ENCODE measurements around the gene ZBTB24. TPM values are rescaled to one million over a fixed set of nuclear protein-coding genes. Genes with fewer than 3 reads are reported as not detected.
A peak's percentile ranks its signal among the peaks of the same experiment; 100 is the strongest.

The ZBTB24 gene
- total RNA-seq, 4 donors from 2014 or later = 5.3 to 6.4 (median 5.9) TPM

- intact Hi-C loops (cut with DNase I) = no loop called here
- Histone ChIP-seq H3K27ac (replicated peaks in 1 of 4) (no peak overlapping the region), H3K27me3 (no peaks in the 10 kb centered on the region), H3K4me1 (peaks cover 19 to 30% (median 28%) of the 10 kb centered on the region in 4 donors), H3K4me3 (no peak overlapping the region), H3K9me3 (no peaks in the 10 kb centered on the region), H3K36me3 (peaks cover 0 to 14% (median 7%) of the 10 kb centered on the region in 4 donors)
- 68% methylated on average over 3 of the region's 3 CpGs for WGBS
- DNase-seq (ENCODE audit: extremely low spot score) = no peak
- TF ChIP-seq POLR2AphosphoS5 (IDR thresholded peaks at IDR 0.05) = no peak
- TF ChIP-seq EP300 (IDR thresholded peaks at IDR 0.05) = no peak
- TF ChIP-seq POLR2A (IDR thresholded peaks at IDR 0.05; ENCODE audit: low read depth) = no peak
- TF ChIP-seq CTCF (IDR thresholded peaks at IDR 0.05) = no peak
Measured at GRCh38 chr6:109485266-109485935, 2.4 kb upstream of the ZBTB24 start.

GRCh38 chr6:109484122-109484521, 1.1 kb upstream of the ZBTB24 start:
- DNase-seq (ENCODE audit: extremely low spot score) = no peak
- no peak for TF ChIP-seq POLR2A (IDR thresholded peaks at IDR 0.05; ENCODE audit: low read depth)
- TF ChIP-seq POLR2AphosphoS5 (IDR thresholded peaks at IDR 0.05) = no peak
- Histone ChIP-seq H3K4me3 (peak overlapping the region; percentile 71 to 98 (median 92)), H3K27me3 (no peaks in the 10 kb centered on the region), H3K36me3 (peaks cover 0 to 17% (median 8%) of the 10 kb centered on the region in 4 donors), H3K9me3 (no peaks in the 10 kb centered on the region), H3K4me1 (peaks cover 28 to 43% (median 40%) of the 10 kb centered on the region in 4 donors), H3K27ac (replicated peaks in 1 of 4) (peak overlapping the region; percentile 81 to 89 (median 86))
- WGBS = 61% methylated on average over 3 of the region's 3 CpGs
- intact Hi-C loops (cut with DNase I) = loop anchor here (5.0 kb wide), 2 partner anchors 42 to 102 kb away; partner anchors contain the start of genes CD164, PPIL6 and SMPD2

GRCh38 chr6:109483735-109484057, 677 bp upstream of the ZBTB24 start:
- peaks cover 33 to 47% (median 45%) of the 10 kb centered on the region in 4 donors for H3K4me1 ChIP-seq
- H3K9me3 ChIP-seq = no peaks in the 10 kb centered on the region
- intact Hi-C loops (cut with DNase I) = loop anchor here (5.0 kb wide), 2 partner anchors 41 to 101 kb away; partner anchors contain the start of genes CD164, PPIL6 and SMPD2
- WGBS = 3% methylated on average over 6 of the region's 6 CpGs
- H3K4me3 ChIP-seq = peak overlapping the region; percentile 71 to 98 (median 92)
- no peaks in the 10 kb centered on the region for H3K27me3 ChIP-seq
- no peak for DNase-seq (ENCODE audit: extremely low spot score)
- H3K36me3 ChIP-seq = peaks cover 0 to 17% (median 8%) of the 10 kb centered on the region in 4 donors
- H3K27ac ChIP-seq (replicated peaks in 1 of 4) = peak overlapping the region; percentile 81 to 89 (median 86)
- TF ChIP-seq POLR2A (IDR thresholded peaks at IDR 0.05; ENCODE audit: low read depth) (no peak), POLR2AphosphoS5 (IDR thresholded peaks at IDR 0.05) (no peak), CTCF (IDR thresholded peaks at IDR 0.05) (no peak), EP300 (IDR thresholded peaks at IDR 0.05) (no peak)

GRCh38 chr6:109480993-109481480, 2.0 kb downstream of the ZBTB24 start:
- no peak overlapping the region for H3K27ac ChIP-seq (replicated peaks in 1 of 4)
- H3K4me1 ChIP-seq = peaks cover 36 to 69% (median 64%) of the 10 kb centered on the region in 4 donors
- H3K9me3 ChIP-seq = no peaks in the 10 kb centered on the region
- intact Hi-C loops (cut with DNase I) = loop anchor here (5.0 kb wide), 2 partner anchors 39 to 99 kb away; partner anchors contain the start of genes CD164, PPIL6 and SMPD2
- no peak for DNase-seq (ENCODE audit: extremely low spot score)
- TF ChIP-seq POLR2AphosphoS5 (IDR thresholded peaks at IDR 0.05) (no peak), EP300 (IDR thresholded peaks at IDR 0.05) (no peak), CTCF (IDR thresholded peaks at IDR 0.05) (no peak), POLR2A (IDR thresholded peaks at IDR 0.05; ENCODE audit: low read depth) (no peak)
- 95% methylated on average over 7 of the region's 7 CpGs for whole genome bisulfite sequencing
- peak overlapping the region in 1 of 4 donors; percentile 98 for H3K4me3 ChIP-seq
- H3K27me3 ChIP-seq = no peaks in the 10 kb centered on the region
- peaks cover 0 to 37% (median 15%) of the 10 kb centered on the region in 4 donors for H3K36me3 ChIP-seq

- WGBS = 77% methylated on average over 5 of the region's 5 CpGs
- H3K27me3 ChIP-seq = no peaks in the 10 kb centered on the region
- peaks cover 36 to 68% (median 66%) of the 10 kb centered on the region in 4 donors for H3K4me1 ChIP-seq
- intact Hi-C loops (cut with DNase I) = no loop called here
- no peaks in the 10 kb centered on the region for H3K9me3 ChIP-seq
- TF ChIP-seq POLR2A (IDR thresholded peaks at IDR 0.05; ENCODE audit: low read depth) = no peak
- peak overlapping the region in 3 of 4 donors; percentile 2 to 18 (median 15) for H3K4me3 ChIP-seq
- no peak for DNase-seq (ENCODE audit: extremely low spot score)
- peaks cover 11 to 57% (median 34%) of the 10 kb centered on the region in 4 donors for H3K36me3 ChIP-seq
- no peak overlapping the region for H3K27ac ChIP-seq (replicated peaks in 1 of 4)
Measured at GRCh38 chr6:109478841-109479624, 4.0 kb downstream of the ZBTB24 start.
